DOHH2 (cell line): ENCODE results near the gene NMNAT2.

Experiments
- EZH2phosphoT487 ChIP-seq: fragments of 200-600 bp; sonication (generic); IDR thresholded peaks from 2 replicates; pipeline ENCODE4 v1.6.1; 2017; ENCODE audit warnings: borderline replicate concordance, mild to moderate bottlenecking, antibody characterized with exemption, low read length, moderate library complexity, mixed read lengths
- TF ChIP-seq, protein P1 (sequence below): fragments of 200-600 bp; sonication (generic); IDR thresholded peaks from one replicate; pipeline ENCODE4 v1.5.1; 2014; ENCODE audit warnings: antibody characterized with exemption, mild to moderate bottlenecking, low read depth, low read length; ENCODE audit not compliant: poor library complexity, severe bottlenecking

DNA sequence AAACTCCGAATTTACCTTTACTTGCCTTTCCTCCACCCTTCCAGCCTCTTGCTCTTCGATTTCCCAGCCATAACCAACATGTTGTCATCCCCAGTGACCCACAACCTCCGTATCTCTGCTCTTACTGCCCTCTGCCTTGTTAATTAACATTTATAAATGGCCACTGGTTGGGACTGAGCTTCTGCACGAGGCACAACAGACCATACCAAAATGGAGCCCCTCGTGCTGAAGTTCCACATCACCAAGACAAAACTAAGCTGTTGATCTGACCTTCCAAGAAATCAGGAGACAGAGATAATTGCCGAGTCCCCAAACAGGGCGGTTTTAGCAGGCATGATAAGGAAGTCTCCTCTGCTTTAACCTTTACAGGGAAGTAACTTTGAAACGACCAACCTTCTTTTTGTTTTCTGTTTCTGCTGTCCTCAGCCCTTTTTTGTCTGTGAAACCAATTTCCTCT is 71.9 kb downstream of the NMNAT2 start:
- TF ChIP-seq, protein P1, sequence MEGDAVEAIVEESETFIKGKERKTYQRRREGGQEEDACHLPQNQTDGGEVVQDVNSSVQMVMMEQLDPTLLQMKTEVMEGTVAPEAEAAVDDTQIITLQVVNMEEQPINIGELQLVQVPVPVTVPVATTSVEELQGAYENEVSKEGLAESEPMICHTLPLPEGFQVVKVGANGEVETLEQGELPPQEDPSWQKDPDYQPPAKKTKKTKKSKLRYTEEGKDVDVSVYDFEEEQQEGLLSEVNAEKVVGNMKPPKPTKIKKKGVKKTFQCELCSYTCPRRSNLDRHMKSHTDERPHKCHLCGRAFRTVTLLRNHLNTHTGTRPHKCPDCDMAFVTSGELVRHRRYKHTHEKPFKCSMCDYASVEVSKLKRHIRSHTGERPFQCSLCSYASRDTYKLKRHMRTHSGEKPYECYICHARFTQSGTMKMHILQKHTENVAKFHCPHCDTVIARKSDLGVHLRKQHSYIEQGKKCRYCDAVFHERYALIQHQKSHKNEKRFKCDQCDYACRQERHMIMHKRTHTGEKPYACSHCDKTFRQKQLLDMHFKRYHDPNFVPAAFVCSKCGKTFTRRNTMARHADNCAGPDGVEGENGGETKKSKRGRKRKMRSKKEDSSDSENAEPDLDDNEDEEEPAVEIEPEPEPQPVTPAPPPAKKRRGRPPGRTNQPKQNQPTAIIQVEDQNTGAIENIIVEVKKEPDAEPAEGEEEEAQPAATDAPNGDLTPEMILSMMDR: no peak
- TF ChIP-seq EZH2phosphoT487: no peak
